Choroid plexus epithelial cell (primary cell): ENCODE measurements around the gene PDK4.

Experiments used
- DNase-seq: peaks from one replicate; pipeline ENCODE4 v3.0.0-alpha.2; 2010; ENCODE audit warnings: low read depth
- H3K4me3 ChIP-seq: 2 replicates; pipeline ENCODE4 v1.5.1; 2011; ENCODE audit warnings: low read depth, mild to moderate bottlenecking, control low read depth, low read length, moderate library complexity
- TF ChIP-seq, protein P1 (sequence below): conservative IDR thresholded peaks from 2 replicates; pipeline ENCODE4 v1.5.1; 2011; ENCODE audit warnings: low read depth, mild to moderate bottlenecking, control low read depth, inconsistent platforms, low read length, moderate library complexity

Gene PDK4

DNA sequence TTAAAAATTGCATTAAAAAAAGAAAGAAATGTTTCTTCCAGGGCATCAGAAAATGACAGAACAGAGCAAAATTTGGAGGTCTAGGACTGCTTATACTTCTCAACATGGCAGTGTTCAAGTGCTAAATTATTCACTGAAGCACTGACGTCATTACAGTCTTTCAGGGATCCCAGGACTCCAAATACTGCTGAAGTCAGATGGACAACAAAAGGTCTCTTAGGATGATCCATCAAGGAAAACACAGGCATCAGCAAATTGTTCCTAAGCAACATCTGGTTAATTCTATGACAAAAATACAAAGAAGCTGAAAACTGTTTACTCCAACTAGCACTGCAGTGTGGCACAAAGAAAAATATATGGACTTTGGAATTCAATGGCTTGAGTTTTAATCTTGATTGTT, 52.1 kb downstream of the PDK4 start:
- H3K4me3 ChIP-seq = no peak overlapping the region
- no peak for DNase-seq
- TF ChIP-seq, protein P1, sequence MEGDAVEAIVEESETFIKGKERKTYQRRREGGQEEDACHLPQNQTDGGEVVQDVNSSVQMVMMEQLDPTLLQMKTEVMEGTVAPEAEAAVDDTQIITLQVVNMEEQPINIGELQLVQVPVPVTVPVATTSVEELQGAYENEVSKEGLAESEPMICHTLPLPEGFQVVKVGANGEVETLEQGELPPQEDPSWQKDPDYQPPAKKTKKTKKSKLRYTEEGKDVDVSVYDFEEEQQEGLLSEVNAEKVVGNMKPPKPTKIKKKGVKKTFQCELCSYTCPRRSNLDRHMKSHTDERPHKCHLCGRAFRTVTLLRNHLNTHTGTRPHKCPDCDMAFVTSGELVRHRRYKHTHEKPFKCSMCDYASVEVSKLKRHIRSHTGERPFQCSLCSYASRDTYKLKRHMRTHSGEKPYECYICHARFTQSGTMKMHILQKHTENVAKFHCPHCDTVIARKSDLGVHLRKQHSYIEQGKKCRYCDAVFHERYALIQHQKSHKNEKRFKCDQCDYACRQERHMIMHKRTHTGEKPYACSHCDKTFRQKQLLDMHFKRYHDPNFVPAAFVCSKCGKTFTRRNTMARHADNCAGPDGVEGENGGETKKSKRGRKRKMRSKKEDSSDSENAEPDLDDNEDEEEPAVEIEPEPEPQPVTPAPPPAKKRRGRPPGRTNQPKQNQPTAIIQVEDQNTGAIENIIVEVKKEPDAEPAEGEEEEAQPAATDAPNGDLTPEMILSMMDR = no peak

DNA sequence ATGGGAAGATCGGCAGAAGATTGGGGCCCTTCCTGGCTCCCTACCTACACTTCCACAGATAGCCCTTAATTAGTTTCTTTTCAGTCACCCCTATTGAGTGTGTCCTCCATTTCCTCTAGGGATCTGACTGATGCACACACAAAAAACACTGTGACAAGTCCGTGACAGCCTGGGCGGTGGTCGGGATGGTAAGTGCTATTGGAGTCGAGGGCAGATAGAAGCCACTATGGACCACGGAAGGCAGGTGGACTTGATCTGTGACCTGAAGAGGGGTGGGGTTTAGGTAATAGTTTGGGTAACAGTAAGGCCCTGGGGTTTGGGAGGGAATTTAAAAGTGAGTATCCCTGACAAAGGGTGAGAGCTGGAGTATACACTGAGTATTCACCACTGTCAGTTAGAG, 53.0 kb downstream of the PDK4 start:
- TF ChIP-seq, protein P1 = no peak
- no peak overlapping the region for H3K4me3 ChIP-seq
- no peak for DNase-seq

DNA sequence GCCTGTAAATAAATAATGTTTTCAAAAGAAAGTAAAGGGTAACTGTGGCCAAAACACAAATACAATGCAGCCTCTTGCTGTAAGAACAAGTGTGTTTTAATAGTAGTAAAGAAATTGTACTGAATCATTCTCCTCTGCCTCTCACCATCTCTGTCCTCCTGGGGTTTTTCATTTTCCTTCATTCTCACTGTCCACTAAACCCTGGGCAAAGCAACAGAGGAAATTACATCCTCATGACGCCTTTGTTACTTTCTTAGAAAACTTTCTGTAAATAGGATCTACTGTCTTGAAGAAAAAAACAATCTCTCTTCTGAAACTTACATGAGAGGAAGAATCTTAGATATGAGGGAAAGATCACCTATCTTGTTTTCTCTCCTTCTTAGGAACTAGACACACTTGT, 56.0 kb downstream of the PDK4 start:
- TF ChIP-seq, protein P1 = no peak
- H3K4me3 ChIP-seq = no peak overlapping the region
- no peak for DNase-seq

DNA sequence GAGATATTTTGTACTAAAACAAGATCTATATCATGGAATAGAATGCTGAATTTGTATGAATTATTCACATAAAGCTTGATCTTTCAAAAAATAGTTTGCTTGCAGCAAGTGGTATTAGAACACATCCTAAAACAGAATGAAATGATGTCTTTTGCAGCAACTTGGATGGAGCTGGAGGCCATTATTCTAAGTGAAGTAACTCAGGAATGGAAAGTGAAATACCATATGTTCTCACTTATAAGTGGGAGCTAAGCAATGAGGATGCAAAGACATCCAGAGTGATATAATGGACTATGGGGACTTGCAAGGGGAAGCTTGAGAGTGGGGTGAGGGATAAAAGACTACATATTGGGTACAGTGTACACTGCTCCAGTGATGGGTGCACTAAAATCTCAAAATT, 56.9 kb downstream of the PDK4 start:
- no peak overlapping the region for H3K4me3 ChIP-seq
- TF ChIP-seq, protein P1 = no peak
- DNase-seq = no peak

DNA sequence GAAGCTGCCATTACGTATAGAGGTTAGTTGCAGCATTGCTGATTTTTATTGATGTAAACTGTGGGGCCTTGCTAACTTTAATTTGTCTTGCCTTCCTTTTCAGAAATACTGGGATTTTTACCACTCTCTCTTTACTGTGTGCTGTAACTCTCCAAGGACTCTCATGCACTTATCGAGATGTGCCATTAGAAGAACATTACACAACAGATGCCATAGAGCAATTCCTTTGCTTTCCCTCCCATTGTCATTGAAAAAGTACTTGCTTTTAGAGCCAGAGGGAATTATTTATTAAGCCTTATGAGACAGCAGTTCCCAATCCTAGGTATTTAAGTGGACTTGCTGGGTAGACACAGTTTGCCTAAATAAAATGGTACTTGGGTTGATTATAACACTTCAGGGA, 58.8 kb downstream of the PDK4 start:
- no peak for DNase-seq
- TF ChIP-seq, protein P1 = no peak
- H3K4me3 ChIP-seq = no peak overlapping the region

DNA sequence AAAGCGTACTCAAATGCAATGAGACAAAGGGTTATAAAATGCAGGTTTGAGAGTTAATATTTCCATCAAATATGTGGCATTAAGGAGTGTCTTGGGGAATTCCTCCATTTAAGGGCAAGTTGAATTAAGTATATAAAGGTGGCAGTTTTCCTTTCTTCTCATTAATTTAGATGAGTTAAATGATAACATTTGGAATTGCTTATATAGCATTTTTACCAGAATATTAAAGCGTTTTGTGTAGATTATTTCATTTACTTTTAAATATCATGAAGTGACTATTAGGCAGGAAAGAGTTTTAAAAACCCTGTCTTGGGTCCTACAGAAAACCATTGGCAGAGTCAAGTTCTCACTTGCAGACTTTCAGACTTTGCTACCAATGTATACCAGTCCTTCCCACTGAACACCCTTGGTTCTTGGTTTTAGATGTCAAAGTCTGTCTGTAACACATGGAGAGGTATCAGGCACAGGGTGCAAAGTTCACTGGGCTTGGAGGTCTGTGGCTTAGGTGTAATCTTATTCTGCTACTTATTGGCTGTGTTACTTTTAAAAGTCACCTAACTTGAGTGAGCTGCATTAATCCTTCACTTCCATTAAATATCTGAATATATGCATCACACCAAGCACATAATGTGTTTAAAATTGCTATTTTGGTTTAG, 59.5 kb downstream of the PDK4 start:
- TF ChIP-seq, protein P1 = no peak
- no peak for DNase-seq
- no peak overlapping the region for H3K4me3 ChIP-seq

DNA sequence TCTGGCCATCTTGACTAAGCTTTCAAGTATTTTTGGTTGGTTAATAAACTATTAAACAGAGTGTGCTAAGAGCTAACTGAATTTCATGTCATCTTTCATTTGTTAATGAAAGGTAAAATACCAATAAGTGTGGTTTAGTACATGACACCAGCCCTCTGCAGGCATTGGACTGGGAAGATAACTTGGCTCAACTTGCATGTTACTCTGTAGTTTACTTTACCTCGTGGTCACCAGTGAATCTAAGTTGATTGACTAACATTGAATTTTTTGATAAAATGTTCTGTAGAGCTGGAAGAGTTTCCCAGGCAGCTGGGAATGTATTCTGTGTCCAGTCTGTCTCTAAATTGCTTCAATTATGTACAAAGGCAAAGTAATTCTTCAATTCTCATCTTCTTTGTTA, 60.7 kb downstream of the PDK4 start:
- TF ChIP-seq, protein P1 = no peak
- no peak overlapping the region for H3K4me3 ChIP-seq
- DNase-seq = no peak
